GM12878 (cell line): Measurements from ENCODE around the gene FBXL2. TPM values are rescaled to one million over a fixed set of nuclear protein-coding genes. Genes with fewer than 3 reads are reported as not detected.

ENCODE experiments used
- ATAC-seq: fragments of 200-7000 bp; cut with Tn5 transposase; 3 replicates; pipeline ENCODE4 v1.9.1; 2020; ENCODE audit warnings: mild to moderate bottlenecking, moderate library complexity
- BruUV-seq: library from RNA; stranded (reverse); fragments of 400-500 nt; replicated peaks from 2 replicates; lab custom pipeline; 2021; lab: Mats Ljungman, UMichigan
- CTCF ChIA-PET: fragments of 300-600 bp; sonication (Branson Sonifier 250); formaldehyde crosslinking; extraction: SDS; loops from one replicate; lab custom pipeline; 2021; ENCODE audit warnings: inconsistent platforms; lab: Yijun Ruan, JAX
- POLR2A ChIA-PET: fragments of 350-600 bp; formaldehyde crosslinking; extraction: SDS; loops from one replicate; lab custom pipeline; 2021; ENCODE audit warnings: inconsistent platforms; lab: Charles Lee
- RAD21 ChIA-PET: fragments of 300-600 bp; sonication (Branson Sonifier 250); formaldehyde crosslinking; loops from one replicate; lab custom pipeline; 2023; ENCODE audit warnings: antibody characterized with exemption; ENCODE audit not compliant: unreplicated experiment; lab: Charles Lee
- SMC1A ChIA-PET: fragments of 300-600 bp; sonication (Branson Sonifier 250); formaldehyde crosslinking; loops from one replicate; lab custom pipeline; 2023; ENCODE audit not compliant: unreplicated experiment, uncharacterized antibody; lab: Charles Lee
- DNase-seq: peaks from one replicate; pipeline ENCODE4 v3.0.0-alpha.2; 2011; ENCODE audit warnings: low read depth, low spot score
- FAIRE-seq: peaks from 3 replicates; lab custom pipeline; 2011; peaks lifted over from hg19 to GRCh38; lab: Jason Lieb, UNC
- H2AFZ ChIP-seq: 2 replicates; pipeline ENCODE4 v1.6.0; 2011; ENCODE audit warnings: low read depth, low read length, control low read depth; ENCODE audit not compliant: control insufficient read depth
- H3K27ac ChIP-seq: 2 replicates; pipeline ENCODE4 v1.5.1; 2011; ENCODE audit warnings: control low read depth; ENCODE audit not compliant: control insufficient read depth, insufficient read depth
- H3K27me3 ChIP-seq, 2 experiments: replicated peaks in 1 of 2; 2 replicates each; pipeline versions ENCODE4 v1.6.0 to v1.6.1; 2011; ENCODE audit warnings: low read length in 1 of 2; ENCODE audit not compliant: control insufficient read depth in 2 of 2, insufficient read depth in 2 of 2
- H3K36me3 ChIP-seq, 2 experiments: 2 replicates each; pipeline ENCODE4 v1.5.1; 2011; ENCODE audit warnings: low read length in 1 of 2; ENCODE audit not compliant: control insufficient read depth in 2 of 2, insufficient read depth in 2 of 2
- H3K4me1 ChIP-seq: 2 replicates; pipeline ENCODE4 v1.6.1; 2011; ENCODE audit warnings: mild to moderate bottlenecking, low read length, moderate library complexity, mixed read lengths; ENCODE audit not compliant: control insufficient read depth, insufficient read depth
- H3K4me2 ChIP-seq: 2 replicates; pipeline ENCODE4 v1.6.0; 2011; ENCODE audit warnings: control low read depth; ENCODE audit not compliant: control insufficient read depth, insufficient read depth
- H3K4me3 ChIP-seq: fragments of 200-600 bp; sonication (generic); 2 replicates; pipeline ENCODE4 v1.5.1; 2016
- H3K79me2 ChIP-seq: 2 replicates; pipeline ENCODE4 v1.6.0; 2011; ENCODE audit warnings: low read length; ENCODE audit not compliant: control insufficient read depth, insufficient read depth
- H3K9ac ChIP-seq: 2 replicates; pipeline ENCODE4 v1.8.0; 2011; ENCODE audit warnings: low read length, control low read depth, mixed read lengths; ENCODE audit not compliant: control insufficient read depth, insufficient read depth
- H3K9me3 ChIP-seq: replicated peaks from 3 replicates; pipeline ENCODE4 v1.5.1; 2011; ENCODE audit warnings: mild to moderate bottlenecking, low read length; ENCODE audit not compliant: control insufficient read depth, insufficient read depth
- H4K20me1 ChIP-seq: 2 replicates; pipeline ENCODE4 v1.6.0; 2011; ENCODE audit not compliant: control insufficient read depth, insufficient read depth
- CBFB ChIP-seq: IDR thresholded peaks from 2 replicates; pipeline ENCODE4 v1.6.1; 2016; ENCODE audit warnings: antibody characterized with exemption, low read depth
- CREM ChIP-seq: IDR thresholded peaks from 2 replicates; pipeline ENCODE4 v1.6.1; 2014; ENCODE audit warnings: antibody characterized with exemption, low read depth
- E2F8 ChIP-seq: fragments of 450-650 bp; IDR thresholded peaks from 2 replicates; pipeline ENCODE4 v1.6.1; 2018; ENCODE audit warnings: mild to moderate bottlenecking, low read depth, moderate library complexity; ENCODE audit not compliant: partially characterized antibody
- IRF4 ChIP-seq: IDR thresholded peaks from 2 replicates; pipeline ENCODE4 v1.6.1; 2011; ENCODE audit warnings: low read depth, low read length
- MTA3 ChIP-seq: IDR thresholded peaks from 2 replicates; pipeline ENCODE4 v1.6.1; 2012; ENCODE audit warnings: low read length, inconsistent platforms, borderline replicate concordance
- NBN ChIP-seq: fragments of 450-650 bp; IDR thresholded peaks from 2 replicates; pipeline ENCODE4 v1.6.1; 2016
- NKRF ChIP-seq: fragments of 450-650 bp; conservative IDR thresholded peaks from 2 replicates; pipeline ENCODE4 v1.6.1; 2017; ENCODE audit warnings: mild to moderate bottlenecking, moderate library complexity
- NR2F1 ChIP-seq: fragments of 450-650 bp; conservative IDR thresholded peaks from 2 replicates; pipeline ENCODE4 v1.6.1; 2017; ENCODE audit warnings: mild to moderate bottlenecking
- SREBF1 ChIP-seq: IDR thresholded peaks from 2 replicates; pipeline ENCODE4 v1.6.1; 2012; ENCODE audit warnings: mild to moderate bottlenecking, low read length
- SUPT20H ChIP-seq: IDR thresholded peaks from 2 replicates; pipeline ENCODE4 v1.6.1; 2011; ENCODE audit warnings: low read depth, mild to moderate bottlenecking, low read length, moderate library complexity, borderline replicate concordance; ENCODE audit not compliant: control insufficient read depth
- SUZ12 ChIP-seq: fragments of 200-600 bp; sonication (generic); IDR thresholded peaks from one replicate; pipeline ENCODE4 v1.6.1; 2018; ENCODE audit warnings: antibody characterized with exemption, mild to moderate bottlenecking; ENCODE audit not compliant: unreplicated experiment
- TARDBP ChIP-seq: IDR thresholded peaks from 2 replicates; pipeline ENCODE4 v1.6.1; 2016; ENCODE audit warnings: borderline replicate concordance
- TCF3 ChIP-seq: IDR thresholded peaks from 2 replicates; pipeline ENCODE4 v1.6.1; 2012; ENCODE audit warnings: low read depth, mild to moderate bottlenecking, low read length, borderline replicate concordance; ENCODE audit not compliant: insufficient read depth
- ZBED1 ChIP-seq: IDR thresholded peaks from 2 replicates; pipeline ENCODE4 v1.6.1; 2016; ENCODE audit warnings: borderline replicate concordance
- WGBS: methylation state at CpG from one replicate; pipeline ENCODE4 v1.1.6; 2016; ENCODE audit warnings: low lambda C conversion rate; ENCODE audit not compliant: insufficient replicate concordance, insufficient coverage; ENCODE audit errors: missing lambda C conversion rate; 5-methylcytosine and 5-hydroxymethylcytosine counted together
- in situ Hi-C: fragments of 300-500 bp; cut with MboI; formaldehyde crosslinking; loops from 9 replicates; pipeline ENCODE4 v1.14.3; 2018; ENCODE audit warnings: mixed read lengths
- intact Hi-C: fragments of 100-400 bp; cut with micrococcal nuclease; formaldehyde crosslinking; loops from one replicate; pipeline ENCODE4 v1.14.2; 2022; ENCODE audit not compliant: unreplicated experiment
- polyA plus RNA-seq, 11 experiments: library from polyadenylated mRNA; depleted of rRNA in 4 of 11; unstranded in 6 of 11; stranded (reverse) in 5 of 11; fragments of >200 nt; fragmentation: Nextera tagmentation in 4 of 11; fragmentation: Illumina TruSeq in 1 of 11; extraction: Ambion mirVana in 4 of 11; extraction: Trizol in 1 of 11; gene quantifications; 1 replicate in 1 of 11; 2 replicates in 10 of 11; pipeline versions ENCODE4 v1.2.1 to v1.2.3, GENCODE V29; 2011 to 2016; ENCODE audit warnings: inconsistent platforms in 2 of 11, missing spikeins in 2 of 11, low read depth in 1 of 11
- total RNA-seq, 4 experiments: library from RNA; depleted of rRNA in 3 of 4; stranded (reverse); fragments of >200 nt in 3 of 4; fragmentation: Illumina TruSeq in 1 of 4; extraction: Trizol in 1 of 4; gene quantifications; 2 replicates each; pipeline versions ENCODE4 v1.2.1 to v1.2.3, GENCODE V29; 2013 to 2021

The FBXL2 gene
- total and polyA plus RNA-seq, 10 of the 15 experiments (the other 5 are each of a cell fraction or from before 2014, with no cell fraction given), result 0.04 to 0.72 (median 0.15) TPM; not detected in 1

GRCh38 chr3:33425453-33425852 lies 148.2 kb downstream of the FBXL2 start:
- Histone ChIP-seq H3K36me3 (peaks cover 0 to 12% of the 10 kb centered on the region in 2 experiments; a peak in 3 of 4 replicates), H3K4me2 (no peak overlapping the region), H3K4me3 (no peak overlapping the region), H3K4me1 (peaks cover 19% of the 10 kb centered on the region), H3K27ac (no peak overlapping the region), H3K9me3 (peaks cover 5% of the 10 kb centered on the region; the same call in 2 of the 3 replicates), H3K79me2 (peaks cover 62% of the 10 kb centered on the region), H3K27me3 (no peaks in the 10 kb centered on the region), H4K20me1 (0 out of 2 replicates have a peak, but pooled peaks cover 2% of the 10 kb centered on the region), H2AFZ (no peak overlapping the region), H3K9ac (no peak overlapping the region)
- TF ChIP-seq SREBF1, result no peak
- TF ChIP-seq MTA3, result no peak
- TF ChIP-seq SUZ12, result no peak
- TF ChIP-seq ZBED1, result no peak
- no peak for TF ChIP-seq NBN
- TF ChIP-seq TARDBP, result no peak
- no peak for TF ChIP-seq TCF3
- ChIA-PET RAD21 (no interaction called here), CTCF (interaction anchor here (0.9 kb wide), 1 partner anchor 294 kb away, joined by 3 read pairs; no protein-coding TSS in a partner anchor), POLR2A (no interaction called here), SMC1A (interaction anchor here (6.3 kb wide), 1 partner anchor 12 kb away, joined by 43 read pairs; no protein-coding TSS in a partner anchor)
- intact Hi-C loops, result no loop called here
- FAIRE-seq, result no peak
- no peak for ATAC-seq
- BruUV-seq, result no TSS peak
- WGBS, result 98% methylated on average over 2 of the region's 2 CpGs
- DNase-seq, result no peak
- in situ Hi-C loops, result no loop called here

GRCh38 chr3:33426068-33426467 lies 148.8 kb downstream of the FBXL2 start:
- Histone ChIP-seq H3K27ac (no peak overlapping the region), H3K9ac (no peak overlapping the region), H3K4me3 (no peak overlapping the region), H4K20me1 (0 out of 2 replicates have a peak, but pooled peaks cover 4% of the 10 kb centered on the region), H3K4me2 (no peak overlapping the region), H3K9me3 (peaks cover 5% of the 10 kb centered on the region; the same call in 2 of the 3 replicates), H3K27me3 (no peaks in the 10 kb centered on the region), H3K4me1 (peaks cover 22% of the 10 kb centered on the region), H3K79me2 (peaks cover 66% of the 10 kb centered on the region), H2AFZ (no peak overlapping the region), H3K36me3 (peaks cover 0 to 12% of the 10 kb centered on the region in 2 experiments; a peak in 3 of 4 replicates)
- no TSS peak for BruUV-seq
- FAIRE-seq (no peak), ATAC-seq (no peak), DNase-seq (no peak)
- SMC1A ChIA-PET, result interaction anchor here (1.1 to 6.3 kb wide), 2 partner anchors 12 to 15 kb away, joined by 3 to 43 read pairs; no protein-coding TSS in a partner anchor
- intact Hi-C loops, result no loop called here
- in situ Hi-C loops, result no loop called here
- RAD21 ChIA-PET, result no interaction called here
- POLR2A ChIA-PET, result no interaction called here
- 92% methylated on average over 1 of the region's 1 CpG for WGBS
- CTCF ChIA-PET, result interaction anchor here (0.9 kb wide), 1 partner anchor 295 kb away, joined by 3 read pairs; no protein-coding TSS in a partner anchor
- TF ChIP-seq IRF4 (no peak), CBFB (no peak), NR2F1 (no peak), CREM (no peak), NKRF (no peak), E2F8 (no peak), SUPT20H (no peak)
